Measurements from ENCODE around the gene NRG2. TPM values are rescaled to one million over a fixed set of nuclear protein-coding genes. Genes with fewer than 3 reads are reported as not detected.

The NRG2 gene
- total RNA-seq, 1 experiment from 2014 or later, result 1.8 TPM

DNA sequence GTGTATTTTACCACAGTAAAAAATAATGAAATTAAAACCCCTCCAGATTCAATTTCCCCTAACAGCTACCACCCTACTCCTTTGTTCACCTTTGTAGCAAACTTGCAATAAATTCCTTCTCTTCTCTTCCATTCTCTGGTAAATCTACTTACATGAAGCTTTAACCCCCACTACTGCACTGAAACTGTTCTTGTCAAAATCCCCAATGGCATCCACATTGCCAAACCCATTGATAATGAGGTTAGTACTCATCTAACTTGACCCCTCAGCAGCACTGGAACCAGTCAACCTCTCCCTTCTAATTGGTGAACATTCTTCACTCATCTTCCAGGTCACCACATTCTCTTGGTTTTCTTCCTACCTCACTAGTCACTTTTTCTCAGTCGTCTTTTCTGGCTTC is 29.6 kb downstream of the NRG2 start:
- no peaks in the 10 kb centered on the region for H3K9me3 ChIP-seq (ENCODE audit: low read length)
- peaks cover 21% of the 10 kb centered on the region for H3K4me1 ChIP-seq (ENCODE audit: insufficient read depth, low read length)
- POLR2A ChIA-PET (ENCODE audit: unreplicated experiment), result interaction anchor here (0.6 kb wide), 1 partner anchor 28 kb away, joined by 3 read pairs; no protein-coding TSS in a partner anchor
- no peak overlapping the region for H2AFZ ChIP-seq (ENCODE audit: low read length)
- no peaks in the 10 kb centered on the region for H3F3A ChIP-seq (ENCODE audit: low read length, unreplicated experiment)
- H3K9ac ChIP-seq (ENCODE audit: low read length), result no peak overlapping the region
- no peak for DNase-seq
- no TSS peak for BruUV-seq (replicated peaks)
- H3K27me3 ChIP-seq (ENCODE audit: low read length), result no peaks in the 10 kb centered on the region
- no peaks in the 10 kb centered on the region for H3K79me2 ChIP-seq (ENCODE audit: low read length)
- H3K4me3 ChIP-seq (ENCODE audit: low read length), result no peak overlapping the region
- CTCF ChIA-PET, result no interaction called here
- no peak overlapping the region for H3K4me2 ChIP-seq (ENCODE audit: low read length)
- H3K9me2 ChIP-seq (replicated peaks; ENCODE audit: low read length), result no peaks in the 10 kb centered on the region; the same call in 1 of the 2 replicates
- ATAC-seq, result no peak
- no peaks in the 10 kb centered on the region for H4K20me1 ChIP-seq (ENCODE audit: low read length)
- TF ChIP-seq EZH2phosphoT487 (IDR thresholded peaks at IDR 0.05; ENCODE audit: borderline replicate concordance, low read length) (no peak), CTCF (conservative IDR thresholded peaks at IDR 0.05; ENCODE audit: low read depth, low read length) (no peak), EZH2 (IDR thresholded peaks at IDR 0.05; ENCODE audit: low read length, unreplicated experiment) (no peak)
- intact Hi-C loops (cut with micrococcal nuclease), result no loop called here
- H3K27ac ChIP-seq (ENCODE audit: low read length), result no peak overlapping the region
- H3K36me3 ChIP-seq (ENCODE audit: low read depth, low read length), result no peaks in the 10 kb centered on the region

DNA sequence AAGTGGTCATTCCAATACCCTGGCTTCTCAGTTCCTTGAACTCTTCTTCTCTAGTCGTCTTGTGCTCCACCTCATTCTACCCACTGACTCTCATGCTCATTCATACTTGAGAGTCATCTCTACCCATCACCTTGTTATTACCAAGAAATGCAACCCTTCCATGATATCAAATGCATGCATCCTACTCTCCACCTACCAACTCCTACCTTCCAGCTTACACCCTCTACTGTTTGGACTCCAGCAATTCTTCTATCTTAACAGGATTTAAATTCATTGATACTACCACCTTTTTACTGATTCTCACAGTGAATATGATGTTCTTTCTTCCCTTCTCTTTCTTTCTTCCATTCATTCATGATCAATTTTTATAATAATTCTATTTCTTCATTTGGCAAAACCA is 30.7 kb downstream of the NRG2 start:
- no peaks in the 10 kb centered on the region for H3F3A ChIP-seq (ENCODE audit: low read length, unreplicated experiment)
- BruUV-seq (replicated peaks), result no TSS peak
- no peaks in the 10 kb centered on the region for H3K27me3 ChIP-seq (ENCODE audit: low read length)
- no peak overlapping the region for H3K27ac ChIP-seq (ENCODE audit: low read length)
- no peak overlapping the region for H3K4me2 ChIP-seq (ENCODE audit: low read length)
- no peak for TF ChIP-seq EZH2phosphoT487 (IDR thresholded peaks at IDR 0.05; ENCODE audit: borderline replicate concordance, low read length)
- no peak for TF ChIP-seq CTCF (conservative IDR thresholded peaks at IDR 0.05; ENCODE audit: low read depth, low read length)
- no peak for TF ChIP-seq EZH2 (IDR thresholded peaks at IDR 0.05; ENCODE audit: low read length, unreplicated experiment)
- intact Hi-C loops (cut with micrococcal nuclease), result no loop called here
- no peak overlapping the region for H3K9ac ChIP-seq (ENCODE audit: low read length)
- no peak for ATAC-seq
- POLR2A ChIA-PET (ENCODE audit: unreplicated experiment), result no interaction called here
- no peaks in the 10 kb centered on the region for H4K20me1 ChIP-seq (ENCODE audit: low read length)
- H3K4me1 ChIP-seq (ENCODE audit: insufficient read depth, low read length), result peaks cover 21% of the 10 kb centered on the region
- no peaks in the 10 kb centered on the region for H3K36me3 ChIP-seq (ENCODE audit: low read depth, low read length)
- no peak overlapping the region for H2AFZ ChIP-seq (ENCODE audit: low read length)
- CTCF ChIA-PET, result interaction anchor here (0.6 kb wide), 1 partner anchor 246 kb away, joined by 13 read pairs; no protein-coding TSS in a partner anchor
- no peaks in the 10 kb centered on the region for H3K9me3 ChIP-seq (ENCODE audit: low read length)
- no peaks in the 10 kb centered on the region; the same call in 1 of the 2 replicates for H3K9me2 ChIP-seq (replicated peaks; ENCODE audit: low read length)
- H3K79me2 ChIP-seq (ENCODE audit: low read length), result no peaks in the 10 kb centered on the region
- DNase-seq, result no peak
- H3K4me3 ChIP-seq (ENCODE audit: low read length), result no peak overlapping the region

DNA sequence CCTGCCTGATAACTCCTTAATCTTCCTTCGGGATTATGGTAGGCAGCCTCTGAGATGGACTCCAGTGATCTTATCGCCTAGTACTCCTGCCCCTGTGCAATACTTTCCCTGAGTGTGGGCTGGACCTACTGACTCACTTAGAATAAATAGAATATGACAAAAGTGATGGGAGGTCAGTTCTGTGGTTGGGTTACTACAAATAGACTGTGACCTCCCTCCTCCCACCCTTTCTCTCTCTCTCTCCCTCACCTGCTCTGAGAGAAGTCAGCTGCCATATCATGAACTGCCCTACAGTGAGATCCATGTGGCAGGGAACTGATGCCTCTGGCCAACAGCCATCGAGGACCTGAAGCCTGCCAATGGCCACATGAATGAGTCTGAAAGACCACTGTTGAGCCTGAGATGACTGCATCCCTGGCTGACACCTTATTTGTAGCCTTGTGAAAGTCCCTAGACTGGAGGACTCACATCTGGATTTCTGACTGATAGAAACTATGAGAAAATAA is 31.7 kb downstream of the NRG2 start:
- ATAC-seq (peak; percentile 99), DNase-seq (peak; percentile 88)
- no TSS peak for BruUV-seq (replicated peaks)
- Histone ChIP-seq H3K4me1 (ENCODE audit: insufficient read depth, low read length) (peaks cover 21% of the 10 kb centered on the region), H3F3A (ENCODE audit: low read length, unreplicated experiment) (no peaks in the 10 kb centered on the region), H3K27ac (ENCODE audit: low read length) (no peak overlapping the region), H4K20me1 (ENCODE audit: low read length) (no peaks in the 10 kb centered on the region), H3K27me3 (ENCODE audit: low read length) (no peaks in the 10 kb centered on the region), H3K9ac (ENCODE audit: low read length) (no peak overlapping the region), H2AFZ (ENCODE audit: low read length) (no peak overlapping the region), H3K36me3 (ENCODE audit: low read depth, low read length) (no peaks in the 10 kb centered on the region), H3K79me2 (ENCODE audit: low read length) (no peaks in the 10 kb centered on the region), H3K4me3 (ENCODE audit: low read length) (no peak overlapping the region), H3K9me3 (ENCODE audit: low read length) (no peaks in the 10 kb centered on the region), H3K4me2 (ENCODE audit: low read length) (no peak overlapping the region), H3K9me2 (replicated peaks; ENCODE audit: low read length) (no peaks in the 10 kb centered on the region; the same call in 1 of the 2 replicates)
- ChIA-PET CTCF (no interaction called here), POLR2A (ENCODE audit: unreplicated experiment) (no interaction called here)
- no peak for TF ChIP-seq EZH2phosphoT487 (IDR thresholded peaks at IDR 0.05; ENCODE audit: borderline replicate concordance, low read length)
- TF ChIP-seq CTCF (conservative IDR thresholded peaks at IDR 0.05; ENCODE audit: low read depth, low read length), result no peak
- intact Hi-C loops (cut with micrococcal nuclease), result no loop called here

Data from PC-3 (cell line).